GM15510 (cell line): Measurements from ENCODE around the gene RPL32.

Experiments
- POLR2A ChIP-seq: IDR thresholded peaks from 3 replicates; pipeline ENCODE4 v1.6.1; 2011; ENCODE audit warnings: borderline replicate concordance; ENCODE audit not compliant: insufficient read length; ENCODE audit errors: extremely low read depth

Gene RPL32

DNA sequence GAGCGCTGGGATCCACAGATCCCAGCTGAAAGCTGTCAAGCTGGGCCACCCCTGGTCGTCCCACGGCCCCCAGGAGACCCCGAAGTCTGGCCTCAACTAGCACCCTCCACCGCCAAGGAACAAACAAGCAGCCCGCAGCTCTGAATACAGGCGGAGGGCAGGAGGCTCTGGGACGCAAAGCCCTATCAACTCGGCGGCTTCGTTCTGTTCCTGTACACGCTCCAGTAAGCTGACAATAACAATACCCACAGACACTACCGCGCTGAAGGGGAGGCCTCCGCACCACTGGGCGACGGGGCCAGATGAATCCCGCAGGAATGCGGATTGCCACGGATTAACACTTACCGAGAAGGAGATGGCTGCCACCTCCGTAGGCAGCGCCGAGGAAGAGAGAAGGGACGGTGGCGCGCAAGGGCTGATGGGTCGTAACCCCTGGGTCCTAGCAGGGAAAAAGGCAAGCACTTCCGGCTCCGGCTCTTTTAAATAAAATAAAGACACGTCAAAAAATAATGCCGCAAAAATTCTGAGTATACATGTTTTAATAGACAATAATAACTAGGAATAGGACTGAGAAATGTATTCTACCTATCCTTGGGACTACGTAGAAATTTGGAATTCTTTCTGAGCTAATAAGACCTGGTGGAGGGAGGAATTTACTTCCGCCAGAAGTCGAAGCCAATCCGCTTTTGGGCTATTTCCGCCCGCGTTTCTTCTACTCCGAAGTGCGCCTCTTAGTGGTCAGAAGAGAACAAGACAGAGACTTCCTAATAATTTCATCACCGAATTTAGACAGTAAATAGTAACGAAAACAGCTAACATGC, at the start of gene RPL32:
Gene RPL32, minus strand, starts transcription at position 417 of the 821 bp plus-strand sequence. CDS start 1,328 bp downstream, outside the sequence.
- TF ChIP-seq POLR2A, result peak; percentile 97

DNA sequence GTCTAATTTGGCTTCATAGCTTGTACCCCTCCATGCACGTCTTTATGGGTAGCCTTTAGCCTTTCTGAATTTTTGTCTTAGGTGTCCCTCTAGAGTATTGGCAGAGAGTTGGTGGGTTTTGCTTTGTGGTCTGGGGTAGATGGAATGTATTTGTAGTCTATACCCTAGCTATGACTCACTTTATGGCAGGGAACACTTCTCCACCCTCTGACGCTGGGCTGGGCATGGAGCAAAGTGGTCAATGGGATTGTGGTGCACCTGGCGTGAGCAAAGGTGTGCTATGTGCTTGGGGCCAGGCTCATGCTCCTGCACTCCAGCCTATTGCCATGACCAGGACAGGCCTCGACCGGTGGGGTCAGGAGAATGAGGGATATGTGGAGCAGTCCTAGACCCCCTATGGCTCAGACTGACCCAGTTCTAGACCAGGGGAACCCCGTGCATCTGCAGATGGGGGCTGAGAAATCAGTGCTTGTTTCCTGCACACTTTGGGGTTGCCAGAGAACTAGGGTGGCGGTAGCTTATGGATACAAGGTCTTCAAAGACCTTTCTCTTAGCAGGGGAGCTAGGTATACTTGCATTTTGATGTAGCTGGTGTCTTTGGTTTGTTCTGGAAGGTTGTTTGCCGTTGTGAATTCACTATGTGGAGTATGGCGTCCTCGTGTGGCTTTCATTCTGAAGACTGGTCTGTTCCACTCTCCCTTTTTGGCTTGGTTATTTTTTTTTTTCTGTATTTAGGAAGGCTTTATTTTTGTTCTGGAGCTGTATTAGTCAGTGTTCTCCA, 49.4 kb upstream of the RPL32 start:
- no peak for TF ChIP-seq POLR2A

DNA sequence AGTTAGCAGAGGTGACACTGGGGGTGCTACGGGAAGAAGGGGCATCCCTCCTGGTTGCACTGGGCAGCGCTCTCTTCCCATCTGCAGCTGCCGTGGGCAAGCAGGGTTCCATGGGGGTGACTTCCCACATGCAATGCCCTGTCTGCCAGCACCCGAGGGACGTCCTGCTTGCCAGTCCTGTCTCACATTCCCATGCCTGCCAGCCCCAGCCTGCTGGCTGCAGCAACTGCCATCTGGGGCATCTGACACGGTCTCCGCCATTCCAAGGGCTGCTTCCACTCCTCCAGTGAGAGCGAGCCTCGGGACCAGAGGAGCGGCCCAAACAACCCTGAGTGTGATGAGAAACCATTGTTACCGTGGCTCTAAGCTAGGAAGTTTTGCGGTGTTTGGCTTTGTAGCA, 45.4 kb upstream of the RPL32 start:
- TF ChIP-seq POLR2A, result no peak

DNA sequence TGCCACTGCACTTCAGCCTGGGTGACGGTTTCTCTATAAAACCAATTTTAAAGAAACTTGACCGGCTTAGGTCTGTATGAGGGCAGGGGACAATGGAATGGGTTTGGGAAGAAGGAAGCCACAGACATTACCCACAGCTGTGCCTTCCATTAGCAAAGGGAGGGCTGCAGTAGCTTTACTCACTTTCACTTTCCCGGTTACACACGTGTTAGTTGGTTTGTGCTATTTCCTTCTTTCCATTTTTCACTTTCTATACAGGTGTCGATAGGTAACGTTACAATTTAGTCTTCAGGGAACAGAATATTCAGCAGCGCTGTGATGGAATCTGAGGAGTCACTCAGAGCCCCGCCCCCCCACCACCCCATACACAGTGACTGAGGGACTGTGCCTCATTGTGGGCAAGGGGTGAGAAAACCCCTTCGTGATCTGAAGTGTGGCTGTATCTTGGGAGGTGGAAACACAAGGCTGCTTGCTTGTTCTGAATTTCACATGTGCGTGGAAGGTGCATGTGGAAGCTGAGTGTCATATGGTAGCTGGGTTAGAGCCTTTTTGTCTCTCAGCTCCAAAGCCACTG, 44.8 kb upstream of the RPL32 start:
- TF ChIP-seq POLR2A, result no peak

DNA sequence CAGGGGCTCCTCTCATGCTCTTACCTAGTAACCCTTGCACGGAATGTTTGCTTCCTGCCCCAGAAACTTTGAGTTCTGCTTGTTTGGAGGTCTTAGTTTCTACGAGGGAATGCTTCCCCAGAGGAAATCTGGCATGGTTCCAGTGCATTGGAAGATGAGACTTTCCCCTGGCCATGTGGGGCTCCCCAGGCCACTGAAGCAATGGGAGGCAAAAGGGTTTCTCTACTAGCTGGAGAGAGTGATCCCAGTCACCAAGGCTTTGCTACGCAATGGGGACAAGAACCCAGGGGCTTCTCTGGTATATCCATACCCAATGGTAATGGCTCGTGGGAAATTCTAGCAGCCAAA, 44.2 kb upstream of the RPL32 start:
- TF ChIP-seq POLR2A, result no peak

DNA sequence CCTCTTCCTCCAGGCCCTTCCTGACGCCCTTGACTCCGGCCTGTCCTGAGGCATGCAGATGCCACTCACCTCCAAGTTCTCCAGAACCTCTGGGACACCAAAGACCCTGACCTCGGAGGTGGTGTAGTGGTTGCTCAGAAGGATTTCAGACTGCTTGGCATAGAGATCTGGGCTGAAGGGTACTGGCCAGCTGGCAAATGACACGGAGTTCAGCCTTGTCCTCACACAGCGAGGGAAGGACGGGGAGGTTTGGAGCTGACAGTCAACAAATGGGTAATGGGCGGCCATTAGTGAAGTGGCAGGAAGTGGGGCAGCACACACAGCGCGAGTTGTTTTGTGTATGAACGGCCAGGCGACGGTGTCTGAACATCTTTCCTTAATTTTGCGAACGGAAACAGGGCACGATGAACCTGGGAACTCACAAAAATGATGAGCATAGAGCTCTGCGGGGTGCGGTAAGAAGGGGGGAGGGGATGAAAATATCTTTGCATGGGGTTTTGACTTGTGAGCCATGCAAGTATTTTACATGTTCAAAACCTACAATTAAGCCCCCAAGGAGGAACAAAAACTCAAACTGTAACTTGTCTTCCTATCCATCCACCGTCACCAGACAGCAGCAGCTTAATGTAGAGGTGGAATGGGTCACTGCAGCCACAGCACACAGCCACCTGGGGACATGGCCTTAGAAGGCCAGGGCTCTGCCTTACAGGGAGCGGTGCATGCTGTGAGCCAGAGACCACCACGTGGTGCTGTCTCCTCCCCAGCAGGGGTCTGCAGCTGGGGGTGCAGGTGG, 43.6 kb upstream of the RPL32 start:
- no peak for TF ChIP-seq POLR2A

DNA sequence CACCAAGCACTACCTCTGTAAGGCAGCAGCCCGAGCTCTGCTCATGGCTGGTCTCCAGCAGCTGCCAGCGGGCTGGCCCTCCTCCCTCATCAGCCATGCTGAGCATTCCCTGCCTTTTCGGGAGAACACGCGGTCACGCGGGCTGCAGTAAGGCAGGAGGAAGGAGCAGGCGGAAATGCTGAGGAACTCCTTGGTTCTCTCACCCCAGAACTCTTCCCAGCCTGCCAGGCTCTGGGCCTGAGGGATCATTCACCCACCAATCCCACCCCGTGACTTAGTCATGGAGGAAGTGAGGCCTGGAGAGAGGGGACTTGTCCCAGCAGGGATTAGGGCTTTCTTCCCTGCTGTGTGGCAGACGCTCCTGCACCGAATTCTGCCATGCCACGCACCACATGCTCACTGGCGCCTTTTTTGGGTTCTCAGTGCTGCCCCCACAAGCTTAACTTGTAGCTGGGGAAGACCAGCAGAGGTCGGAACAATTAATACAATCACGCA, 42.9 kb upstream of the RPL32 start:
- TF ChIP-seq POLR2A, result no peak

DNA sequence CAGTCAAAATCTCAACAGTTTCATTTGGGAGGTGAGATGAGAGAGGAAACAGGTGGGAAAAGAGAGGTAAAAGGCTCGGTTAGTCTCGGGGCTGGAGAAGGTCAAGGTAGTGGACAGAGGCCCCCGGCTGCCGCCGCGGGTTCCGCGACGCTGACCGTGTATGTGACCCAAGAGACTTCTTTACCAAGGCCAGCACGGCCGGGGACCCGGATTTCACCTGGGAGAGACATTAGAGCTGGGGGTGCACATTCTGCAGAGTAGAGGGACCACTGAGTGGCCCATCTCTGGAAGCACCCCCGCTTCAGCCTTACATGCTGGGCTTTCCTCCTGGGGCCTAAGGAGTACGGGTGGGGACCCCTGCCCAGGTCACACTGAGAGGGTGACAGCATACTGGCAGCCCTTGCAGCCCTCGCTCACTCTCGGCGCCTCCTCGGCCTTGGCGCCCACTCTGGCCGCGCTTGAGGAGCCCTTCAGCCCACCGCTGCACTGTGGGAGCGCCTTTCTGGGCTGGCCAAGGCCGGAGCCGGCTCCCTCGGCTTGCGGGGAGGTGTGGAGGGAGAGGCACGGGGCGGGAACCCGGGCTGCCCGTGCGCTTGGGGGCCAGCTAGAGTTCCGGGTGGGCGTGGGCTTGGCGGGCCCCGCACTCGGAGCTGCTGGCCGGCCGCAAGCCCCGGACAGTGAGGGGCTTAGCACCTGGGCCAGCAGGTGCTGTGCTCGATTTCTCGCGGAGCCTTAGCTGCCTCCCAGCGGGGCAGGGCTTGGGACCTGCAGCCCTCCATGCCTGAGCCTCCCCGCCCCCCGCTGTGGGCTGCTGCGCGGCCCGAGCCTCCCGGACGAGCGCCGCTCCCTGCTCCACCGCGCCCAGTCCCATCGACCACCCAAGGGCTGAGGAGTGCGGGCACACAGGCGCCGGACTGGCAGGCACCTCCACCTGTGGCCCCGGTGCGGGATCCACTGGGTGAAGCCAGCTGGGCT, 41.3 kb upstream of the RPL32 start:
- no peak for TF ChIP-seq POLR2A

DNA sequence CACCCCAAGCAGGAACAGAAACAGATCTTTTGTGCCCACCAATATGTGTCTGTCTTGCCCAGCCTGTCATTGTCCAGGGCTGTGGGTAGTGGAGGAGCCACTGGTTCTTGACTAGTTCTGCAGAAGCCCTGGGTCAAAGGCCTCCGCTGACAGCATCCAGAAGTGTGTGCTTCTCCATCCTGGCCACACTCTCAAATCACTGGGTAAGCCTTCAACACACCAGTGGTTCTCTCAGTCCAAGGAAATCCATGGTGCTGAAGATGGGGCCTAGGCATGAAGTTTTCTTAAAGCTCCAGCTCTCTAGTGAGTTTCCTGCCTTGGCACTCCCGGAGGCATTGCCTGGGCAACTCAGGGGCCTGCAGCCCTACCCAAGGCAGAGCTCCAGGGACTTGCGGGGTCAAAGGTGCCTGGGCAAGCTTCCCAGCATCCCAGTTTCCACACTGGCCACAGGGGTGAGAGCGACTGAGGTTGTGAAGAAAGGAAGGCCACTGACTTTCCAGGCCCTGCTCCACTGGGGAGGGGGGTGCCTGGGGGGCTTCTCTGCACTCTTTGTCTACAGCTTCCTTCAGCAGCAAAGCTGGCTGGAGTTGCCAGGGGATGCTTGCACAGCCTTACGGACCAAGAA, 37.9 kb upstream of the RPL32 start:
- TF ChIP-seq POLR2A, result no peak

DNA sequence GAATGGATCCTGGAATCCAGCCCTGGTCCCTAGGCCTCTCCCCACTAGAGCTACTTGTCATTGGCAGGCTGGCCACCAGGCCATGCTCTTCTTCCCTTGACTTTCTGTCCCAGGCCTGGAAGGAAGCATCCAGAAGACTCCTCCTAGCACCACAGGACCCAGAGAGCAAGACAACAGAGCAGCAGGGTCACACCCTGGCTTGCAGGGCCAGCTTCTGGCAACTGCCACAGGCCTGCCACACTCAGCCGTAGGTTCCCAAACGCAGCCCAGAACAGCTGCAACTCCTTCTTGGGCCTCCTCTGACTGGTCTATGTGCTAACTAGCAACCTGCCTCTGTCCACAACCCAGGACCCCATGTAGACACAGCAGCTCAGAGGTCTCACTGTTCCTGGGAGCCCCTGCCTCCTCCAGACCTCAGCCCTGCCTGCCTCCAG, 36.8 kb upstream of the RPL32 start:
- TF ChIP-seq POLR2A, result no peak

DNA sequence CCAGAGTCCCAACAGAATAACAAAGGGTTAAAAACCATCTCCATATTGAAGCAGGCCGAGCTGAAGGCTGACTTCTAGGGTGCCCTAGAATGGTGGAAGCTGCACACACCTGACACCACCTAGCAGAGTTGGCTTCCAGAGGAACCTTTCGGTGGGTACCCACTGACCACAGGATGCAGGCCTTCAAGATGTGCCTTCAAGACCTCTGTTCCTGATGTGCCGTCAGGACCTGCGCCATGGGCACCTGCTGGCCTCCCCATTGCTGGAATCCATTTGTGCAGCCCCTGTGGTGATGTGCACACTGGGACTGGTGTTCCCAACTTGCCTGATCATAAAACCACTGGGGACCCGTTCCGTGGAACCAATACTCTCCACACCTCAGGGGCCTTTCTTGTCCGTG, 35.7 kb upstream of the RPL32 start:
- TF ChIP-seq POLR2A, result no peak

DNA sequence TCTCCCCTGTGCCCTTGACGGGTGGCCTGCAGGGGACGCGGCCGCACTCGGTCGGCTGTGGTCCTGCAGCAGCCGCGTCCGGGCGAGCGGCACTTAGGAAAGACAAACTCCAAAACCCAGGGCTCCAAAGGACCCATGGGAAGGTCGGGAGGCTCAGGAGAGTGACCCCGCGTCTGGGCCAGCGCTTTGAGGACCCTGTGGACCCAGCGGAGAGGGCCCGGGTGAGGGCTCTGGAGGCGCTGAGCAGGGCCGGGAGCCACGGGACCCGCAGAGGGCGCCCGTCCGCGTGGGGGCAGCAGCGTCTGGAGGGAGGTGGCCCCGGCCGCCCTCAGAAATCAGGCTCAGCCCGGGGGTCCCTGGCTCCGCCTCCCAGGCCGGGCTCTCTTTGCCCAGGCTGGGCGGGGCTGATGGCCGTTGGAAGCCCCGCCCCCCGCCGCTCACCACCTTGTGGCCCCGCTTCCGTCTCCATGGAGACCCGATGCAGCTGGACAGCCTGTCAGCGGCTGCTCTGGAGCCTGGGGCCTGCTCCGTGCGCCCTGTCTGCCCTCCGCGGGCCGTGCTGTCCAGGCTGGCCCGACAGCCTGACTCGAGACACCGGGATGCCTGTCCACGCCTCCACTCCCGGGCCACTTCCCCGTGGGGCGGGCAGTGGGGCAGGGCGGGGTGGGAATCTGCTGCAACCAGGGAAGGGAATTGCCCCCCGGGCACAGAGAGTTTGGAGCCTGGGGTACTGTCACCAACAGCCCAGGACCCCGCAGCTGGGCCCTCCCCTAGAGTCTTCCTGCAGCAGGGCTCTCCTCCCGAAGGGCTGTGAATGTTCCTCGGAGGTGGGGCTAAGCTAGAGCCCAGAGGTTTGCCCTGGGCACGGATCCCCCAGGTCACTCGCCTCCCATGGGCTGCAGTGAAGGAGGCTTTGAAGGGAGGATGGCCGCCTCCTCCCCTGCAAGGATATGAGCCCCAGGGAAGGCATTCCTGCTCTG, 34.8 kb upstream of the RPL32 start:
- no peak for TF ChIP-seq POLR2A

DNA sequence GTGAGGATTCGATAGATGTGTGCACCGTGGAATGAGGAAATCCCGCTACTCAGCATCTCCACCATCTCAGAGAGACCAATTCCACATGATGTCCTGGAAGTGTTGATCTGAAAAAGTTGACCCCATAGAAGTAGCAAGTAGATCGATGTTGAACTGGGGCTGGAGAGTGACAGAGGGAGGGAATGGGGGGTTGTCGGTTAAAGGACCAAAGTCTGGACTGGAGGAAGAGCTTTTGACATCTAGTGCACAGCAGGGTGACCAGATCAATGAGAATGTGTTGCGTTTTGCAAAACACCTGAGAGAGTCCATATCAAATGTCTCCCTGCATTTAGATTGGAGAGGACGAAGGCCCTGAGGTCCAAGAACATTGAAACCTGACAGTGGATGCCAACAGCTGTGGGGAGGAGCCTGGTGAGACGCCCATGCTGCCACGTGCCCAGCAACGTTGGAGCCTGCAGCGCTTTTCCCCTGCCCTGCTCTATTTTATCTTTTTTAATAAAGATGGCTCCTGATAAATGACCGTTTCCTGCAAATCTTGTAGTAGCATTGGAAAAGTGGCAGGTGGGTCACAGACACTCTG, 30.1 kb upstream of the RPL32 start:
- no peak for TF ChIP-seq POLR2A
